ENCODE results near the gene ERI3. TPM values are rescaled to one million over a fixed set of nuclear protein-coding genes. Genes with fewer than 3 reads are reported as not detected.

ERI3 gene
- polyA plus RNA-seq, 3 donors: 26.4 to 35.0 (median 26.6) TPM

GRCh38 chr1:44401256-44402228 lies 46.5 kb upstream of the ERI3 start:
- Histone ChIP-seq H3K4me1 (ENCODE audit: control insufficient read depth in 1 of 2, insufficient read depth in 2 of 2, low read length in 2 of 2) (peaks cover 17 to 19% of the 10 kb centered on the region in 2 donors), H3K4me3 (replicated peaks in 1 of 3; ENCODE audit: low read depth in 2 of 3, low read length in 3 of 3) (no peak overlapping the region), H3K36me3 (replicated peaks in 1 of 2; ENCODE audit: control insufficient read depth in 1 of 2, insufficient read depth in 2 of 2, low read length in 2 of 2) (no peaks in the 10 kb centered on the region), H2AFZ (ENCODE audit: insufficient read depth, low read depth, low read length, poor library complexity, severe bottlenecking) (no peak overlapping the region), H3K9me3 (replicated peaks in 1 of 2; ENCODE audit: control insufficient read depth in 1 of 2, insufficient read depth in 1 of 2, low read length in 2 of 2) (no peaks in the 10 kb centered on the region), H3K27ac (ENCODE audit: low read depth in 1 of 2, low read length in 2 of 2) (no peak overlapping the region), H3K4me2 (replicated peaks; ENCODE audit: extremely low read depth, low read length, poor library complexity, severe bottlenecking) (no peak overlapping the region), H3K27me3 (ENCODE audit: control insufficient read depth in 2 of 2, insufficient read depth in 2 of 2, low read length in 2 of 2) (peaks cover 15 to 24% of the 10 kb centered on the region in 2 donors), H4K20me1 (ENCODE audit: insufficient read depth, low read length) (no peaks in the 10 kb centered on the region), H3K9ac (ENCODE audit: insufficient read depth, low read length, poor library complexity, severe bottlenecking) (no peak overlapping the region), H3K79me2 (ENCODE audit: insufficient read depth, low read length) (no peaks in the 10 kb centered on the region)
- H3K4me3 Mint-ChIP-seq: no peak overlapping the region
- H3K9me3 Mint-ChIP-seq: peaks cover 0 to 8% (median 3%) of the 10 kb centered on the region in 7 donors
- DNase-seq: no peak
- intact Hi-C loops (cut with micrococcal nuclease): no loop called here
- peaks cover 0 to 6% of the 10 kb centered on the region in 2 donors for H3K36me3 Mint-ChIP-seq
- peaks cover 10 to 24% (median 23%) of the 10 kb centered on the region in 3 donors for H3K27me3 Mint-ChIP-seq (ENCODE audit: low read depth in 3 of 3)
- H3K4me1 Mint-ChIP-seq: peaks cover 19% of the 10 kb centered on the region
- no peak overlapping the region for H3K27ac Mint-ChIP-seq
- WGBS (ENCODE audit: insufficient coverage): 83% methylated on average over 1 of the region's 12 CpGs
- TF ChIP-seq CTCF (IDR thresholded peaks at IDR 0.05): no peak

- no peak overlapping the region for H3K4me3 ChIP-seq (replicated peaks in 1 of 3; ENCODE audit: low read depth in 2 of 3, low read length in 3 of 3)
- no peaks in the 10 kb centered on the region for H4K20me1 ChIP-seq (ENCODE audit: insufficient read depth, low read length)
- H3K4me2 ChIP-seq (replicated peaks; ENCODE audit: extremely low read depth, low read length, poor library complexity, severe bottlenecking): no peak overlapping the region
- Mint-ChIP-seq H3K36me3 (no peaks in the 10 kb centered on the region), H3K27ac (no peak overlapping the region), H3K9me3 (peaks cover 0 to 1% (median 0%) of the 10 kb centered on the region in 7 donors), H3K4me3 (no peak overlapping the region), H3K27me3 (ENCODE audit: low read depth in 3 of 3) (peaks cover 0 to 3% (median under 1%) of the 10 kb centered on the region in 3 donors), H3K4me1 (no peaks in the 10 kb centered on the region)
- H3K36me3 ChIP-seq (replicated peaks in 1 of 2; ENCODE audit: control insufficient read depth in 1 of 2, insufficient read depth in 2 of 2, low read length in 2 of 2): no peaks in the 10 kb centered on the region
- H3K9me3 ChIP-seq (replicated peaks in 1 of 2; ENCODE audit: control insufficient read depth in 1 of 2, insufficient read depth in 1 of 2, low read length in 2 of 2): no peaks in the 10 kb centered on the region
- peak in 1 of 3 donors; percentile 41 for DNase-seq
- no peak for TF ChIP-seq CTCF (IDR thresholded peaks at IDR 0.05)
- 83% methylated on average over 1 of the region's 1 CpG for WGBS (ENCODE audit: insufficient coverage)
- H3K27ac ChIP-seq (ENCODE audit: low read depth in 1 of 2, low read length in 2 of 2): no peak overlapping the region
- intact Hi-C loops (cut with micrococcal nuclease): no loop called here
- no peaks in the 10 kb centered on the region for H3K4me1 ChIP-seq (ENCODE audit: control insufficient read depth in 1 of 2, insufficient read depth in 2 of 2, low read length in 2 of 2)
- no peak overlapping the region for H3K9ac ChIP-seq (ENCODE audit: insufficient read depth, low read length, poor library complexity, severe bottlenecking)
- H2AFZ ChIP-seq (ENCODE audit: insufficient read depth, low read depth, low read length, poor library complexity, severe bottlenecking): no peak overlapping the region
- H3K79me2 ChIP-seq (ENCODE audit: insufficient read depth, low read length): no peaks in the 10 kb centered on the region
- no peaks in the 10 kb centered on the region for H3K27me3 ChIP-seq (ENCODE audit: control insufficient read depth in 2 of 2, insufficient read depth in 2 of 2, low read length in 2 of 2)
Observed at GRCh38 chr1:44390277-44390676, 35.2 kb upstream of the ERI3 start.
